HG03342 (cell line): ENCODE data around the gene PRRC2B.
"Not testable (repeated sequence)": the region's sequence is repeated elsewhere in the genome, so short reads cannot be mapped to it uniquely, and the experiment has no call there.

Experiments
- ATAC-seq: cut with Tn5 transposase; IDR thresholded peaks from one replicate; pipeline ENCODE4 v1.9.1; 2021; ENCODE audit warnings: mild to moderate bottlenecking, moderate library complexity; ENCODE audit not compliant: unreplicated experiment

The PRRC2B gene

DNA sequence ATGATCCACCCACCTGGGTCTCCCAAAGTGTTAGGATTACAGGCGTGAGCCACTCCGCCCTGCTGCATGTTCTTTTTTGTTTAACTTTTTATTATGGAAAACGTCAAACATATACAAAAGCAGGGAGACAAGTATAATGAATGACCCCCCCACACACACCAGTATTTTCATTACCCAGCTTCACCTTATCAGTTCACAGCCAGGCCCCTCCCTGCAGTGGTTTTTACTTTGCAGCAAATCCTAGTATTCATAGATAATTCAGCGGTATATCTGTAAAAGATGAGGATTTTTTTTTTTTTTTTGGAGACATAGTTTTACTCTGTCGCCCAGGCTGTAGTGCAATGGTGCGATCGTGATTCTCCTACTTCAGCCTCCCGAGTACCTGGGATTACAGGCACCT, 111.1 kb downstream of the PRRC2B start:
- ATAC-seq: no peak

DNA sequence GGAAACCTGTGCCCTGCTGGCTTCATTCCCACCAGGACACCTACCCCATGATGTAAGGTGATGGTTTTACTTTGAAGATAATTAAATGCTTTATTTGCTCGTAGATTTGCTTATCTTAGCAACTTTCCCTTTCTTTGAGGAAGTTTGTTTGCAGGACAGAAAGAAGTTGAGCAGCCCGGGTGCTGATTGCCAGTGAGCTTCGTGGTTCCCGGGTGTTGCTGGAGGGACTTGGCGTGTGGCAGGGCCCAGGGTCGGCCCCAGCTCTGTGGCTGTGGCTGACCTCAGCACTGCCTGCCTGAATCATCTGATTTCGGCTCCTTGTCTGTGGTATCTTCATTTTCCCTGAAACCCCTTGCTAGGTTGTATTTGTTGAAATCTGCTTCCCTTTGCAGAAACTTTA, 117.5 kb downstream of the PRRC2B start:
- no peak for ATAC-seq

DNA sequence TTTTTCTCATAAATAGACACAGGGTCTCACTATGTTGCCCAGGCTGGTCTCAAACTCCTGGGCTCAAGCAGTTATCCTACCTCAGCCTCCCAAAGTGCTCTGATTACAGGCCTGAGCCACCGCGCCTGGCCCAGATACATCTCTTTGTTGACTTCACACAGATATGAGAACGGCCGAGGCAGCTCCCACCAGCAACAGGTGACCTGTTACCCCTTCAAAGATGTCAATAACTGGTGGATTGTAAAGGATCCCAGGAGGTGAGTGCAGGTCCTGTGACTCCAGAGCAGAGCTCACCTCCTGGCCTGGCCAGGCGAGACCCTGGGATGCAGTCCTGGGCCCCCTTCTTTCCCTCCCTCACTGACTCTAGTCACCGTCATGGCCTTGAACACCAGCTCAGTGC, 118.0 kb downstream of the PRRC2B start:
- ATAC-seq: no peak

DNA sequence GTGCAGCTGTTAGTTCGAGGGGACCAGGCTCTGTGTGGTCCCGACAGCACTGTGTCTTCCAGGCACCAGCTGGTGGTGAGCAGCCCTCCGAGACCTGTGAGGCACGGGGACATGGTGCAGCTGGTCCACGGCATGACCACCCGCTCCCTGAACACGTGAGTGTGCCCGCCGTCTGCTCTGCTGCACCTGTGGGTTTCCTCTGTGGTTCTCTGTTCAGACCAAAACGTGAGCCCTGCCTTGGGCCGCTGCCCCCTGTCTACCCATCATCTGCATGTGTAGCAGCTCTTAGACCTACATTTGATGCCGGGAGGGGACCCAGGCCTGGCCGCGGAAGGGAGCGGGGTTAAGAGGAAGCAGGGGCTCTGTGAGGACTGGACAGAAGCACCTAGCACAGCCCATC, 119.3 kb downstream of the PRRC2B start:
- ATAC-seq: no peak

DNA sequence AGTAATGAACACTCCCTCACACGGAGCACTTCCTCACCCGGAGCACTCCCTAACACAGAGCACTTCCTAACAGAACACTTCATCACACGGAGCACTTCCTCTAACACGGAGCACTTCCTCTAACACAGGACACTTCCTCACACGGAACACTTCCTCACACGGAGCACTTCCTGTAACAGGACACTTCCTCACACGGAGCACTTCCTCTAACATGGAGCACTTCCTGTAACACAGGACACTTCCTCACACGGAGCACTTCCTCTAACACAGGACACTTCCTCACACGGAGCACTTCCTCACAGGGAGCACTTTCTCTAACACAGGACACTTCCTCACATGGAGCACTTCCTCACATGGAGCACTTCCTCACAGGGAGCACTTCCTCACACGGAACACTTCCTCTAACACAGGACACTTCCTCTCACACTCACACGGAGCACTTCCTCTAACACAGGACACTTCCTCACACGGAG, 121.7 kb downstream of the PRRC2B start:
- ATAC-seq: not testable (repeated sequence)

DNA sequence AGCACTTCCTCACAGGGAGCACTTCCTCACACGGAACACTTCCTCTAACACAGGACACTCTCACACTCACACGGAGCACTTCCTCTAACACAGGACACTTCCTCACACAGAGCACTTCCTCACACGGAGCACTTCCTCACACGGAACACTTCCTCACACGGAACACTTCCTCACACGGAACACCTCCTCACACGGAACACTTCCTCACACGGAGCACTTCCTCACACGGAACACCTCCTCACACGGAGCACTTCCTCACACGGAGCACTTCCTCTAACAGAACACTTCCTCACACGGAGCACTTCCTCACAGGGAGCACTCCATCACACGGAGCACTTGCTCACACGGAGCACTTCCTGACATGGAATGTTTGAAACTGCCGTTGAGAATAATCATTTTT, 122.2 kb downstream of the PRRC2B start:
- no peak for ATAC-seq

DNA sequence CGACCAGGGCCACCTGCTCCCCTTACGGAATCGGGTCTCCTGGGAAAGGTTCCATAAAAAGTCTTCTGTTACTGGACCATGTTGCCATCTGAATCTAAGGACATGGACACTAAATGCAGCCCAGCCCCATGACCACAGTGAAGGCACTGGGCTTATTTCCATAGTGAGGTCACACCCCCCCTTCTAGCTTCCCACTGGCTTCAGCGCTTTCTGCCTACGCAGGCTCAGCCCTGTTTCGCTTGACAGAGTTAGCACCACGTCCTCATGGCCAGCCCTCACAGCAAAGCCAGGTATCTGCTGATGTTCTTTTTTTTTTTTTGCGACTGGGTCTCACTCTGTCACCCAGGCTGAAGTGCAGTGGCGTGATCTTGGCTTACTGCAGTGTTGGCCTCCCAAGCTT, 123.0 kb downstream of the PRRC2B start:
- no peak for ATAC-seq

DNA sequence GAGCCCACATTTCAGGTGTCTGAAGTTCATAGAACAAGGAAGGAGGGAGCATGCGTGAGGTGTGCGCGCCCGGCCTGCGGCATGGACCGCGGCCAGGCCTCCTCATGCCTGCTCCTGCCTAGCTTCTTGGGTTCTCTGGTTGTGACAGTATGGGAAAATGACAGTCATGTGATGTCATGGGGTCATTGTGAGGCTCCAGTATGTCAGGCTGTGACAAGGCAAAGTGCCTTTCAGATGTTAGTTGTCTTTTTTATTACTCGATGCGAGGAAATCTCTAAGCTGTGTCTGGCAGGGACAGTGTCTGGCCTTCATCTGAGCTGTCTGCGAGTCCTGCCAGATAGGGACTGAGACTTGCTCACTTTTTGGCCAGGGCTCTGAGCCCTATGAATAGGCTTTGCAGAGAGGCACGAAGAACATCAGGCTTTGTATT, 123.9 kb downstream of the PRRC2B start:
- ATAC-seq: no peak

DNA sequence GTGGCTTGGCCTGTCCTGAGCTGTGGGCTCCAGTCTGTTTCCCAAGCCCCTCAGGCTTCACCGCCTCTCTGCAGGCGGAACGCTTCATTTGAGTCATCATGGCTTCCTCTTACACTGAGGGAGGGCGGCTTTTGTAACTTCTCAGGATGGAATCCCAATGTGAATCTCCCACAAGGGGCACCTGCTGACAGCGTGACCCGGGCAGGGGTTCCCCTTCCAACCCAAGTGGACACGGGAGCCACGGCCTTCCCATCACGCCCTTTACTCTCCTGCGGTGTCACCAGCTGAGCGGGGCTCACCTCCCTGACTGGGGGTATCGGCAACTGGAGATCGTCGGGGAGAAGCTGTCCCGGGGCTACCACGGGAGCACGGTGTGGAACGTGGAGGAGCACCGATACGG, 124.7 kb downstream of the PRRC2B start:
- ATAC-seq: no peak

DNA sequence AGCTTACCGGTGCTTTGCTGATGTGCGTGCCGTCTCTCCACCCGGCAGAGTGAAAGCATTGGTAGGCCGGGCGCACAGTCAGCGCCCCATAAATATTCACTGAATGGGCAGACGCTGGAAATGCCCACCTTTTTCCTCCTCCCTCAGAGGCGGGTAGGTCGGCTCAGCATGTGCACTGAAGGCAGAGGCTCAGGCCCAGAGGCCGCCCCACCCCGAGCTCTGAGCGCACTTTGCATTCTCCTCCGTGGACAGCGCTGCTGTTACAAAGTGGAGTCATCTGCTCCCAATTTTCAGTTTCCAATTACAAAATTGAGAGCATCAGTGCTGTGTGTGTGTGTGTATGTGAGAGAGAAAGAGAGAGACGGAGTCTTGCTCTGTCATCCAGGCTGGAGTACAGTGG, 126.6 kb downstream of the PRRC2B start:
- no peak for ATAC-seq

DNA sequence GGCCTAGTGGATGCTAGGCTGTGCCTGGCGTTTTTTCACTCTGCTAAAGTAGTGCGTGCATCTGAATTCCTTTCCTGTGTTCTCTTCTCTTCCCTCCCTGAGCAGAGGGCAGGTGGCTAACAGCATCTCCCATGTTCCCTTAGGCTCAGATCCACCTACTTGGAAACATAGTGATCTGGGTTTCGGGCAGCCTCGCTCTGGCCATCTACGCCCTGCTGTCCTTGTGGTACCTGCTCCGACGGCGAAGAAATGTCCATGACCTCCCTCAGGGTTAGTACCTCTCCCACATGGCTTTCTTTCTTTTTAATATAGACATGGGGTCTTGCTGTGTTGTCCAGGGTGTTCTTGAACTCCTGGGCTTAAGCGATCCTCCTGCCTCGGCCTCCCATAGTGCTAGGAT, 127.3 kb downstream of the PRRC2B start:
- ATAC-seq: no peak

DNA sequence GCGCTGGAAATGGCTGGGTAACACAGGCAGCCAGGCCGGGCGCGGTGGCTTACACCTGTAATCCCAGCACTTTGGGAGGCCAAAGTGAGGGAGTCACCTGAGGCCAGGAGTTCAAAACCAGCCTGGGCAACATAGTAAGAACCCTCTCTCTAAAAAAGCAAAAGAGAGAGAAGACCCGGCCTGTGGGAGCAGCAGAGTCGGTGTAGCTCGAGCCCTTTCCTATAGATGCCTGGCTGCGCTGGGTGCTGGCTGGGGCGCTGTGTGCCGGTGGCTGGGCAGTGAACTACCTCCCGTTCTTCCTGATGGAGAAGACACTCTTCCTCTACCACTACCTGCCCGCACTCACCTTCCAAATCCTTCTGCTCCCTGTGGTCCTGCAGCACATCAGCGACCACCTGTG, 127.9 kb downstream of the PRRC2B start:
- ATAC-seq: no peak

DNA sequence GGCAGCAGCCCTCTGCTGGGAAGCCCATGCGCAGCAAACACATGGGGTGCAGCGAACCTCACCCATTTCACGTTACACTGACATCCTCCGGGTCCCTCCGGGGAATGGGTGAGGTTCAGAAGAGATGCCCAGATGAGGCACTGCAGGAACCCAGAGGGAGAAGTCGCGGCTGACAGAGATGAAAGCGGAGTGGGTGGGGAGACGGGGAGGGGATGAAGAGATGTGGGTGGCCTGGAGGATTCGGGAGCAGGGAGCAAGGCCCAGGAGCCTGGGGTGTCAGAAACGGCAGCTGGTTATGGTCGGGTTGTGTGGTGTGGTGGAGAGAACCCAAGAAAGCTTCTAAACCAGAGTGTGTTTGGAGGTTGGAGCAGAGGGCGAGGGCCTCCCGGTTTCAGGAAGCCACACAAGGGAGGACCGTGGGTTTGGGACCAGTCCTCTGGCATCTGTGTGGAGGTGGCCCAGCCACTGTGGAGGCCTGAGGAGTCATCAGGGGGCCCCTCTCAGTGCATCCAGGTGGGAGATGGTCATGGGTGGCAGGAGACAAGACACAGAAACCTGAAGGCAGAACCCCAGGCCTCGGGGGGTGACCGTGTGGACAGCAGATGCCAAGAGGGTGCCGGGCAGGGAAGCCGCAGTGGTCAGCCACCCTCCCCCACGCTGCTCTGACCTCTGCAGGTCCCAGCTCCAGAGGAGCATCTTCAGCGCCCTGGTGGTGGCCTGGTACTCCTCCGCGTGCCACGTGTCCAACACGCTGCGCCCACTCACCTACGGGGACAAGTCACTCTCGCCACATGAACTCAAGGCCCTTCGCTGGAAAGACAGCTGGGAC, 128.6 kb downstream of the PRRC2B start:
- ATAC-seq: no peak

DNA sequence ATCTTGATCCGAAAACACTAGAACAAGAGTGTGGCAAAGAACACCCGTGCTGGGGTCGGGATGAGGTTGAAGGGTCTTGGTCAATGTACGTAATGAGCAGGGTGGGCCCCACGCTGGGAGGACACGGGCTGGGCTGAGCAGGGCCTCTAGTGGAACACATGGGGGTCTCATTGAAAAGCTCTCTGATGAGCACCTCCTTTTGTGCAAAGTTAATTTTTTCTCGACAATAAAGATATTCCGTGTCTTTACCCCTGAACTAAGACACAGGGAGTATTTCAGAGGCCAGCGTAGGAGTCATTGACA, 129.2 kb downstream of the PRRC2B start:
- ATAC-seq: no peak

DNA sequence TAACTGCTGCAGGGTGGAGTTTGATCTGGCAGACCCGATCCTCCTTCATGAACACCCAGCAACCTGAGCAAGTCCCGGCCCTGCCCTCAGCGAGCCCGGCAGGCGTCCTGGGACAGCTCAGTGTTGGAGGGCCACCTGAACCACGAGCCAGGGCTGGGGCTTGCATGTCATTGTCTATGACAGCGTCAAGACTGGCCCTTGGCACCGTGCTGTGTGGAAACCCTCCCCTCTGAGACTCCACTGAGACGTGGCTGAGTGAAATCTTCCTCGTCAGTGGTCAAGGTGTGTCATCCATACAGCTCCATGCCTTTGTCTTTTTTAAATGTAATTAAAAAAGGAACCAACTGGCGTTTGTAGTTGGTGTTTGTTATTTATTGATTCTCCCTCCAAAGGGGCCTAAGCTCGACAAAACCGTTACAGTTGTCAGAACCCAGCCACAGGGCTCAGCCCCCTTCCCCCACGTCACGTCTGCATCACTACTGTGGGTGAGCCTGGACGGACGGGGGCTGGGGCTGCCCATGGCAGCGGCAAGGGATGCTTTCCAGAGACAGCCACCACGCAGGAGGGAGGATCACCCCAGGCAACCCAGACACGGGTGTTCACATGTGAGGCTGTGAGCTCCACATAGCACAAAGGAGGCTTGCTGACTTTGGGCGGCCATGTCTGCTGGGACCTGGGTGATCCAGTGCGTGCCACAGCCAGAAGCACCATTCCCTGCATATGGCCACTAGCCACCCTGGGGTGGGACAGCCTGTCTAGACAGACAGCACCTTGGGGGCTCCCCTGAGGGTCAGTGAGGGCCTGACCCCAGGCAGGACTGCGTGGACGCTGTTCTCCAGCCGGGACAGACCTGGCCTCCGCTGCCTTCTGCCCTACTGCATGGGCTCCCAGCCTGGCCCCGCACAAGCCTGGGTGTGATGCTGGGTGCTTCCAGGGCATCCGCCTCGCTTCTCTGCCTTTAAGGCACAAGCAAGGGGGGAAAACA, 129.9 kb downstream of the PRRC2B start:
- no peak for ATAC-seq

DNA sequence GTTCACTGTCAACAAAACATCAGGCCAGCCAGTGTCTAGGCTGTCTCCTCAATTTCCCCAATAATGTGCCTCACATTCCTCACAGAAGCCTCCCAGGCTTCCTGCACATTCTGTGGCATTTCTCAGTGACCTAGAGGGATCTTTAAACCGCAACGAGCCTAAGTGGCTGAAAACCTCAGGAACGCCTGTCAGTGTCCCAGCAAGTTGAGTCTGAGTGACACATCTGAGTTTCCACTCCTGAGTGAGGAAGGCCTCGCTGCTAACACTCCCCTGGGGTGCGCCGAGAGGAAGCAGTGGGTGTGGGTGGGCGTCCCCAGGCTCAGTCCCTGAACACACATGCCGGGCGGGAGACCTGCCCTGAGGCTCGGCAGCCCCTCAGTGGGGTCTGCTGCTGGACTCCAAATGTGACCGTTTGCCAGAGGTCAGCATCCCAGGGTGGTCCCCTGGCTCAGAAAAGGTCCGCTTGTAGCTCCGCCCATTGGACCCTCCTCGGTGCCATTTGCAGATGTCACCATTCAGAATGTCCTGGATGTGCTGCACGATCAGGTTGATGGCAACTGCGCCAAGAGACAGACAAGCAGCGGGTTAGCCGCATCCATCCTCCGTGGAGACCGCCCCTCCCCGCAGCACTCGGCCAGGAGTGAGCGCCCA, 130.9 kb downstream of the PRRC2B start:
- ATAC-seq: no peak

DNA sequence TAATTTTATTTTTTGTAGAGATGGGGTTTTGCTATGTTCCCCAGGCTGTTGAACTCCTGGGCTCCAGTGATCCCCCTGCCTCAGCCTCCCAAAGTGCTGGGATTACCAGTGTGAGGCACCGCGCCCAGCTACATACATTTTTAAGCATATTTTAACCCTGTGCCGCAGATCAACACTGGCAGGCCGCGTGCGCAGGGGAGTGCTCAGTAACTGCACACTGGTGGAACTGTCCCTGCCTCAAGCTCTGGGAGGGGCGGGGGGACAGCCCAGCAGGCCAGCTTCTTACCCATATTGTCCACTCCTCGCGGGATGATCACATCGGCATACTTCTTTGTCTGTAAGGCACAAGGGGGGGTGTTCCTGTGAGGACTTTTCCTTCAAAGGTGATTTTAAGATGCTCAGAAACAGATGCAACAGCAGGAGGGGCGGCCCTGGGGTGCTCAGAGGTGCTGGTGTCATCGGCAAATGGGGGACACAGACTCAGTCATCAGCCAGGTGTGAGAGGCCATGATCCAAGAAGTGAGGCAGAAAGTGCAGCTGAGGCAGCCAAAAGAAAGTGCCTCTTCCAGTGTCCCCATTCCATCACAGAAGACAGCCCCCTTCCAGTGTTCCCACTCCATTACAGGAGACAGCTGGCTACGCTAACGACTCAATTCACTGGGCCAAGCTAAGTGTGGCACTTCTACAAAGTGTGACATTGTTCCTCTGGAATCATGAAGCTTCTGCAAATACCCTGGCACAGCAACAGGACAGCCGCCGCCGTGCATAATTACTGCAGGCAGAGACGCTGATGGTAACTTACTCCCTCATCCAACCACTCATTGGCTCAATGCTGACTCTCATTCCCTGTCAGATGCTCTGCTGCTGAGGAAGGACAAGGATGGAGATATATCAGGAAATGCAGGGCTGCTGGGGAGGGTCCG, 132.0 kb downstream of the PRRC2B start:
- ATAC-seq: no peak

DNA sequence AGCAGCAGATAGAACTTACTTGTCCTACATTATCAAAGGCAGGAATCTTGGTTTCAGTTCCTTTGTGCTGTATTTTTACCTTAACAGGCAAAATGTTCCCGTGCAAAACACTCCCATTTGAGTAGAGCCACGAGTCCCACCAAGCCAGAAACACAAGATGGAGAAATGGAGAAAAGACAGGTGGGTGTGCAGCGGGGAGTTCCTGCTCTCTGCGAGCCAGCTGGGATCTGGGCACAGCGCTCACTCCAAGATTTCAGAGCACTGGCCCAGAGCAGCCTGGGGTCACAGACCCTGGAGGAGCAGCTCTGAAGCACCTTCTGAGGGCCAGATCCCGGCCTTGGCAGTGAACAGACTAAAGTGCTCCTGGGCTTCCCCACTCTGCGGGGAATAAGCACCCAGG, 134.3 kb downstream of the PRRC2B start:
- ATAC-seq: no peak

DNA sequence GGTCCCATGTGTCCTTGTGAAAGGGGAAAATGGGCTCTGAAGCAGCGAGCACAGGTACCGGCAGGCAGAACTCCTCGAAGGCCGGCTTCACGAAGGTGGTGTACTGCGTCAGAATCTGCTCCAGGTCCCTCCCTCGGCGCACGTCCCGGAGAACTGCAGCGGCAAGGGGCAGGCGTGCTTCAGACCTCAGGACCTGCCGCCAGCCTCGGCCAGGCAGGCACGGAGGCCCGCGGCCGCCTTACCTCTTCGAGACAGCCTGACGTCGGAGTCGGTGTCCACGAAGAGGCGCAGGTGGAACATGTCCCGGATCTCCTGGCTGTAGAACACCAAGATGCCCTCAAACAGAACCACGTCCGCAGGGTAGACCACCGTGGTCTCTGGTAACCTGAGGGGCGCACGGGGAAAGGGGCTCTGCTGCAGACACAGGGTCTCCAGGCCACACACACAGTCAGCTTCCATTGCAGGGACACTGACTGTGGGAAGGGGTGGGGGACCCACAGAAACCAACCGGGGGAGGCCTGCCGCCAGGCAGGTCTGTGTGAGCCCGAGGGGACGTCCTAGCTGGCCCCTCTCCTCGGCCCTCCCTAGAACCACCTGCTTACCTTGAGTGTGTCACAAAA, 135.1 kb downstream of the PRRC2B start:
- no peak for ATAC-seq
